GM21717 (cell line): Measurements from ENCODE around the gene LARP6.
"Not testable (repeated sequence)": the region's sequence is repeated elsewhere in the genome, so short reads cannot be mapped to it uniquely, and the experiment has no call there.

Source experiments
- ATAC-seq: cut with Tn5 transposase; IDR thresholded peaks from one replicate; pipeline ENCODE4 v1.9.1; 2021; ENCODE audit warnings: mild to moderate bottlenecking, moderate library complexity; ENCODE audit not compliant: unreplicated experiment

Gene LARP6

DNA sequence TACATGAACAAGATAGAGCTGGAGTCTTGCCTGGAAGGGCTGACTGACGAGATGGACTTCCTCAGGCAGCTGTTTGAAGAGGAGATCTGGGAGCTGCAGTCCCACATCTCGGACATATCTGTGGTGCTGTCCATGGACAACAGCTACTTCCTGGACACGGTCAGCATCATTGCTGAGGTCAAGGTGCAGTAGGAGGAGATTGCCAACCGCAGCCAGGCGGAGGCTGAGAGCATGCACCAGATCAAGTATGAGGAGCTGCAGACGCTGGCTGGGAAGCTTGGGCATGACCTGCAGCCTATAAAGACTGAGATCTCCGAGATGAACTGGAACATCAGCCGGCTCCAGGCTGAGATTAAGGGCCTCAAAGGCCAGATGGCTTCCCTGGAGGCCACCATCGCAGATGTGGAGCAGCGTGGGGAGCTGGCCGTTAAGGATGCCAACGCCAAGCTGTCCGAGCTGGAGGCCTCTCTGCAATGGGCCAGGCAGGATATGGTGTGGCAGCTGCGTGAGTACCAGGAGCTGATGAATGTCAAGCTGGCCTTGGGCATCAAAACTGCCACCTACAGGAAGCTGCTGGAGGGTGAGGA lies 5.5 kb upstream of the LARP6 start:
- no peak for ATAC-seq

DNA sequence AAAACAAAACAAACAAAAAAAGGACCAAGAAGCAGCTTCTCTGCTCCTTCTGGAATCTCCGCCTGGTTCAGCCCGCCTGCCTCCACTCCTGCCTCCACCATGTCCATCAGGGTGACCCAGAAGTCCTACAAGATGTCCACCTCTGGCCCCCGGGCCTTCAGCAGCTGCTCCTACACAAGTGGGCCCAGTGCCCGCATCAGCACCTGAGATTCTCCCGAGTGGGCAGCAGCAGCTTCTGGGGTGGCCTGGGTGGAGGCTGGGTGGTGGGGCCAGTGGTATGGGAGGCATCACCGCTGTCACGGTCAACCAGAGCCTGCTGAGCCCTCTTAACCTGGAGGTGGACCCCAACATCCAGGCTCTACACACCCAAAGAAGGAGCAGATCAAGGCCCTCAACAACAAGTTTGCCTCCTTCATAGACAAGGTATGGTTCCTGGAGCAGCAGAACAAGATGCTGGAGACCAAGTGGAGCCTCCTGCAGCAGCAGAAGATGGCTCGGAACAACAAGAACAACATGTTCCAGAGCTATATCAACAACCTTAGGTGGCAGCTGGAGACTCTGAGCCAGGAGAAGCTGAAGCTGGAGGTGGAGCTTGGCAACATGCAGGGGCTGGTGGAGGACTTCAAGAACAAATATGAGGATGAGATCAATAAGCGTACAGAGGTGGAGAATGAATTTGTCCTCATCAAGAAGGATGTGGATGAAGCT lies 4.8 kb upstream of the LARP6 start:
- ATAC-seq: not testable (repeated sequence)

DNA sequence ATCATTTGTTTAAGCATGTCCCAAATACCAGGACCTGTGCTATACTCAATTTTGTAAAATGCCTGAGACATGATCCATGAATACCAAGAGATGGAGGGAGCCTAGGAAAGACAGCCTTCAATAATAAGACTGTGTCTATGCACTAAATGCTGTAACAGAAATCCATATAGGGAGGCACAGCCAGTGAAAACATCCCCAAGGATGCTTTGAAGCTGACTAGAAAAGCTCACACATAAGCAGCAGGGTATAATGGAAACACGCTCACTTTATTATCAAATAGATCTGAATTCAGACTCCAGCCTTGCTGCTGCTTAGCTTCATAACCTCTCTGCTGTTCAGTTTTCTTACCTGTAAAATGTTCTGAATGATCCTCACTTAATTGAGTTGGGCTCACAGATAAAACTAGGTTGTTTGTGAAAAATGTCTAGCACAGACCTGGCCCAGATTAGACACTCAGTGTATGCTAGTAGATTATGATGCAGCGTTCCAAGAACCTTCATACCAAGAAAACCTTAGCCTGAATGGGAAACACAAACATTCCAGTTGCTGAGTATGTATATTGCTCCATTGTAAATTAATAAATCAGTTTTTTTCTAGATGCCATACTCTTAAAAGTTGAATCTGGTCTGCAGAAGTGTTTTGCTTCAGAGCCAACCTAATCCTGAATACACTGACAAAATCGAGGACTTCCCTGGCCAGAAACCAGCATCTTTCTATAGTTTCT lies 3.8 kb upstream of the LARP6 start:
- no peak for ATAC-seq

DNA sequence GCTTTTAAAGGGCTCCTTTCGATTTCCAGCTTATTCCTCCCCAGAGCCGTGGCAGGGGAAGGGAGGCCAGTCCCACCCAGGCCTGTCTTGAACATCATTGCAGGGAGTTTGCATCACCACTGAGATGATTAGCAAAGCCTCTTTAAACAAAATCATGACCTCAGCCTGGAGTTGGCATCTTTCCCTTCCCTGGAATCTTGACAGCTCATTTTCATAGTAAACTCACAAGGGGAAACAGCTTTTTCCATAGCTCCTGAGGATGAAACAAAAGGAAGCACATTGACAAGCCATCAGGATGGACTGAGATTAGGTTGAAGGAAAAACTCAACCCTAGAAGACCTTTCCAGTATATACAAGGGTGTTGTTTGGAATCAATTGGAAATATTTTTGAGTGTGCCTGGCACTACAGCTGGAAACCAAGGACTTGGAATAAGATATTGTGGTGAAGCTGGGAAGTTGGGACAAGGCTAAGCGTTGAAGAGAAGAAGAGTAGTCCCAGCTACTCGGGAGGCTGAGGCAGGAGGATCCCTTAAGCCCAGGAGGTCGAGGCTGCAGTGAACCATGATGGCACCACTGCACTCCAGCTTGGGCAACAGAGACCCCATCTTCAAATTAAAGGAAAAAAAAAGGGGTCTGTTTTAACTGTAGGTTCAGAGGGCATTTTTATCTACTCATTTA lies 3.1 kb upstream of the LARP6 start:
- no peak for ATAC-seq

DNA sequence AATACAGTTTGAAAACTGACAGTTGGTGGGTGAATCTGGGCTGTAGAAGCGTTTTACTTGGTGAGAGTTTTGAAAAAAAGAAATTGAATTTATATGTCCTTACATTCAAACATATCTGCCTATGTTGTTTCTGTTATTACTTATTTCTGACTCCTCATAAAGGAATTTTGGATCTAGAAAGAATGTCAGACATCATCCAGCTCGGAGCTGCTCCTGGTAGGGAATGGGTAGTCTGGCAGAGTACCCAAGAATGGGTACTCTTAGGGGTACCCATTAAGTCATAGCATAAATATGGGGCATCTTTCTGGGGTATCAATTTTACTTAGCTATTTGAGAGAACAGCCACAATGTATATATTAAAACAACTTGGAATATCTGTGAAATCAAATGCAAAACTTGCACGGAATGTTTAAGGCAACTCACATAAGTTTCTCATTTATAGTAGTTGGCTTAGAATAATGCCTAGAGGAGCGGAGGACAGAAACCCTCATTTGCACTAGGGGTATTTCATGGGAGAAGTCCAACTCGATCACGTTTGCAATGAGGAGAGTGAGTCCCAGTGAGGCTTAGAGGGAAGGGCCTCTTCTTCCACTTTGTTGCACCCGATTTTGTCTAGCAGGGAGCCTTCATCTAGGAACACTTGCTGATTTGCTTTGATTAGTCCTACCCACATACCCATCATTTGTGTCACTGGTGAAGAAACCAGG lies 2.4 kb upstream of the LARP6 start:
- ATAC-seq: no peak

DNA sequence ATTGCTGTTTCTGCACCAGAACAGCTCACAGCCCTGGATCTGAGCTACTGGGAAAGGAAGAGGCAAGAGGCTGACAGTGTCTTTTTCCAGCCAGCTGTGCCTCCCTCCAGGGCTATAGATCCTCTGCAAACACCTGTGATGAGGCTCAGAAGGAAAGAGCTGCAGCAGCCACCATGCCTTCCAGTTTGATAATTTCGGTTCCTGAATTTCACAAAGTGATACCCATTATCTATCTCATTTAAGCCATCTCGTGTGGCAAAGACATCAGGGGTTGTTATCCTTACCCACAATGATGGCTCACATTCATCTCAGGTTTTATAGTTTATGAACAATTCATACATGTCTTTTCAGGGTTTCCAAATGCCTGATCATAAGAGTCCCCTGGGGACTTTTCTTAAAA lies 1.8 kb upstream of the LARP6 start:
- ATAC-seq: no peak

DNA sequence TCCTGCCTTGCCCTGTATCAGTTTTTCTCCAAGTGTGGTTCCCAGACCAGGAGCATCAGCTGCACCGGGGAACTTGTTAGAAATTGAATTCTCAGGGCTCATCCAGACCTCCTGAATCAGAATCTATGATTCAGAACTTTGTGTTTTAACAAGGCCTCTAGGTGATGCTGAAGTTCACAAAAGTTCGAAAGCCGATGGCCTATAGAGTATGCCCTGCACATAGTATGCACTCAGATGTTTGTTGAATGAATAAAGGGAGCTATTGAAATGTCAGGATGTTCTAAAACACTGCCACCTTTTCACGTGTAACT lies 664 bp upstream of the LARP6 start:
- ATAC-seq: no peak

DNA sequence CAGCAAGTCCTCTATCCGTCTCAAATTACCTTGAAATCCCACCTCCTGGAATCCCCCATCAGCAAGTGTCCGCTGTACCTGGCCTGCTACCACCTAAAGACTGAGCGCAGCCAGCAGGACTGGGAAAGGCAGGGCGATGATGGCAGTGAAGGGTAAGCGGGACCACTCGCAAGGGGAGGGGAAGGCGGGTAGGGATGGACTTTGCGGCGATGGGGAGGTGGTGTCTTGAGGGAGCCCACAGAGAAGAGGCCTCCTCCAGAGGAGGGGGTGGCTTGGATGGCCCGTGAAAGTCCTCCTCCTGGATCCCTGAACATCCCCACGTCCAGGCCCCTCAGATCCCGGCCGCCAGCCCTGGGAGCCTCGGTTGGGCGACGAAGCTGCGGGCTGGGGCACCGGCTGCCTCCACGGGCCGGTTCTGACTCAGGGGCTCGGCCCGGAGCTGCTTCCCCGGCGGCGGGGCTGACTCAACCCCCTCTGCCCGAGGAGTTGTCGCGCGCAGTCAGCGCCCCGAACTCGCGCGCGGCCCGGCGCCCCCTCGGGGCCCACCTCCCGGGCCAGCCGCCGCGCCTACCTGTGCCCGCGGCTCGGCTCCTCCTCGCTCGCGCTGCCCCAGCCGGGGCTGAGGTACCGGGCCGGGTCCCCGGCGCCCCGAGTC lies 512 bp downstream of the LARP6 start:
- no peak for ATAC-seq

DNA sequence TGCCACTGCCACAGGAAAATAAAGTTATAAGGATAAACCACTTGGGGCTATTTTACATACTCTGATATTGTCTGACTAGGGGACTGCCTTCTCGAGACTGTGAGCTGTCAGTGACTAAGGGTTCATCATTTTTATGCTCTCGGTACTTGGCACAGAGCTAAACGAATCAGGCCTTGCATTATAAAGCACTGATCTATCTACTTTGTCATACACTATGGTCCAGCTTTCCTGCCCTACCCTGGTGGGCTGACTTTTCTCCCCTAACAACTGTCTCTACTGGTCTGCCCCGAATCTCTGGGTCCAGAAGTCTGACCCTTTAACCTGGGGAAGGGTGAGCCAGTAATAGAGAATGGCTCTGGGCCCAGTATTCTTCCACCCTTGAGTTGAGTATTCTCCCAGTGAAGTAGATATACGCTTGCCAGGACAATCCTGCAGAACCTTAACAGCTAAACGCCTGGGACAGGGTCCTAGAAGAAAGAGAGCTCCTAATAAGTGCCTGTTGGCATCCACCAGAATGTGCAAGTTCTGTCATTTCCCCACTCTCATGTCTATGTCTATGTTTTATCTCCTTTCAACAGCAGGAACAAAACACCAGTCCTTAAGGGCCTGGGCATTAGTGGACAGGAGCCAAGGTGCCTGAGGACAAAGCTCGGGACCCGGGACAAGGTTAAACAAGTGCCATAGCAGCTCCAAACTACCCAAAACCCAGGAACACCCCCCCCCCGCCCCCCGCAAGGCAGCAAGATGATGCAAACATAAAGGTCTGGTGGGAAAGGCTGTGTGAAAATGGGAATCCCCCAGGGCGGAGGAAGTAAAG lies 1.2 kb downstream of the LARP6 start:
- ATAC-seq: no peak

DNA sequence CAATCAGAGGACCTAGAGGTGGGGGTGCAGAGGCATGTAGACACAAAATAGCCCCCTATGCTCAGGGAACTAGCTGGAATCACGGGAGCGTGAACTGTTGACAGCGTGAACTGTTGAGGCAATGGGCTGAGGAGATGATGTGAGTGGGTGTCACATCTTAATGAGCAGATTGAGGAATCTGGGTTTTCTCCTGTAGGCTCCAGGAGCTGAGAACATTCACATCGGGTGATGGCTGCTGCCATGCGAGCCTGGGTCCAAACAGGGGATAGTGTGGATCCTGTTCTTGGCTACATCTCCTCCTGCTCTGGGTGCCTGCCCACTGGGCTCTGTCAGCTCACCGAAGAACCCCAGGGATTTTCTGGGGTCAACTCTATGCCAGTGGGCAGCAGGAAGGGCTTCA lies 2.1 kb downstream of the LARP6 start:
- ATAC-seq: no peak

DNA sequence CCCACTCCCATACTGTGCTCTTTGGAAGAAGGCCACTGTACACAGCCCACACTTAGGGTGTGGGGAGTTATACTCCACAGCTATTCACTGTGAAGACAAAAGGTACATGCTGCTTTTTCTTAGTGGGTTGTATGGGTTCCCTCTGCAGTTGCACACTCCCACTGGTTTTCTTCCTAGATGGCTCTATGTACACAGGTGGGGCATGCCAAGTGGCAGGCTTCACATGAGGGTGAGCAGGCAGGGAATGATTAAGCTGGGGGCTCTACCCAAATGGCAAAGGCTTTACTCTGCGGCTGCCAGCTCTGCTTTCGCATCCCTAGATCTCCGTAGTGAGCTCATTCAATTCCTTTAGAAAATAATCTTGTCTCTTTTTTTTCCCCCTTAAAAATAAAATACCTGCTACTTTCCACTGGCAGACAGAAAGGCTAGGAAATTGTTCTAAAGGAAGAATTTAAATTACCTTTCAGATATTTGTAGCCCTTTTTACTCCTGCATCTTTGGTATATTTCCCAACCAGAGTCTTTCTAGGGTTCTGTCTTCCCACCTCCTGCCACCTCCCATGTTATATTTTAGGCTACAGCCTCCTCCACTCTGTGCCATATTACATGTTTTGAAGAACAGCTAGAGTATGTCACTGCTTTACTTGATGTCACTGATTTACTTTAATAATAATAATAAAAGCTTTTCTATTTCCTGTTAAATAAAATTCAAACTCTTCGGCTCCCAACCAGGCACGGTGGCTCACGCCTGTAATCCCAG lies 8.2 kb downstream of the LARP6 start:
- no peak for ATAC-seq

DNA sequence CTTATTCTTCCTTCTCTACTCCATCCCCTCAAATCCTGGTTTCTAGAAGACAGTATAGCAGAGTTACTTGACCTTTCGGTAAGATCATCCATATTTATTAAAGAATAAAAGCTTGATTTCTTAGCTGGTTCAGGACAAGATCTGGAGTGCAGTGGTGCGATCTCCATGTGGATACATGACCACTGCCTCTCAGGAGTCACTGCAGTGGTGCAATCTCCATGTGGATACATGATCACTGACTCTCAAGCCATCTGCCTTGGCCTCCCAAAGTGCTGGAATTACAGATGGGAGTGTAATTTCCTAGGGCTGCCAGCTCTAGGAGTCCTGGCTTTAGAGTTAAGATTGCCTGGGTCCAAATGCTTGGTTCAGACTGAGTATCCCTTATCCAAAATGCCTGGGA lies 16.5 kb downstream of the LARP6 start:
- ATAC-seq: no peak

DNA sequence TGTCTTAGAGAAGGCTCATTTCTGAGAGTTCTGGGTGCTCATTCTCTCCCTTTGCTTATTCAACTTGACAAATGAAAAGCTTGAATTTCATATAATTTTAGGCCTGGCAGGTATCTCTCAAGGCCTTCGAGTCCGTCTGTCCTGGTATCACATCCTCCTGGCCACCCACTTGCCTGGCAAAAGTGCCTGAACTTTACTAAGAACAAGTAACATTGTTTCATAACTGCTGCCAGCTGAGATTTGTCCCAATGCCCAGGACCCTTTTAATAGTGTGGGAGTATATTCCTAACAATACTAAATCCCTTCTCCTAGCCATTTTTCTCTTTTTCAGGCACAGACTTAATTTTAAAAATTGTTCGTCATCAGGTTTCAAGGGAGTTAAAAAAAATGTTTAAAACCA lies 18.1 kb downstream of the LARP6 start:
- no peak for ATAC-seq

DNA sequence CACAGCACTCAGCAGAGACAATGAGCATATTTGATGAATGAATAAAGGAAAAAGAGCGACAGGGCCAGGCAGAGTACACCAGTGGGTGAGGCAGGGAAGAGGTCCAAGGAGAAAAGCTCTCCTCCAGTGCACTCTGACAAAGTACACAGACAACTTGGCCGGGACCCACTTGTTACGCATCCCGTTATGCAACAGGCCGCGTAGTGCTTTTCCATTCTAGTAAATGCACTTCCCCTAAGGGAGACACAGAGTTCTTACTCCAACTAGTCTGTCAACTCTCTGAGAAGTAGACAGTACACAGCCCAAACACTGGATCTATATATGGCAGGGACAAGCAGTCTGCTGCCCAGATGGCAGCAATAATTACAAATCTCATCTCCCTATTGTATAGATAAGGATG lies 18.5 kb downstream of the LARP6 start:
- ATAC-seq: no peak

DNA sequence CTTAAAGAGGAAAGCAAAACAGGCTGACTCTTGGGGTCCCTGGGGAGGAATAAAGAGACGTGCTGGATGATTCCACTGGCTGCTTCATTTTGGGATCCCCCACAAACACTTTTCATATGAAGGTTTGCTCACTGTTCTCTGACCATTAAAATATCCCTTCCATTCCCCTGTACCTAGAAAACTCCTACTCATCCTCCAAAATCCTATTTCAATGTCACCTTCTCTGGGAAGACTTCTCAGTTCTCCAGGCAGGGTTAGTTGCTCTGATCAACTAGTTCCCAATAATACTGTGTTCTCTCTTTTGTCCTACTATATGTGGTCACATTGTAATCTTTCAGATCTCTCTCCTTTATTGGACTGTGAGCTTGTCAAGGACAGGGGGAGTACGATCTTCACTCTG lies 19.0 kb downstream of the LARP6 start:
- no peak for ATAC-seq

DNA sequence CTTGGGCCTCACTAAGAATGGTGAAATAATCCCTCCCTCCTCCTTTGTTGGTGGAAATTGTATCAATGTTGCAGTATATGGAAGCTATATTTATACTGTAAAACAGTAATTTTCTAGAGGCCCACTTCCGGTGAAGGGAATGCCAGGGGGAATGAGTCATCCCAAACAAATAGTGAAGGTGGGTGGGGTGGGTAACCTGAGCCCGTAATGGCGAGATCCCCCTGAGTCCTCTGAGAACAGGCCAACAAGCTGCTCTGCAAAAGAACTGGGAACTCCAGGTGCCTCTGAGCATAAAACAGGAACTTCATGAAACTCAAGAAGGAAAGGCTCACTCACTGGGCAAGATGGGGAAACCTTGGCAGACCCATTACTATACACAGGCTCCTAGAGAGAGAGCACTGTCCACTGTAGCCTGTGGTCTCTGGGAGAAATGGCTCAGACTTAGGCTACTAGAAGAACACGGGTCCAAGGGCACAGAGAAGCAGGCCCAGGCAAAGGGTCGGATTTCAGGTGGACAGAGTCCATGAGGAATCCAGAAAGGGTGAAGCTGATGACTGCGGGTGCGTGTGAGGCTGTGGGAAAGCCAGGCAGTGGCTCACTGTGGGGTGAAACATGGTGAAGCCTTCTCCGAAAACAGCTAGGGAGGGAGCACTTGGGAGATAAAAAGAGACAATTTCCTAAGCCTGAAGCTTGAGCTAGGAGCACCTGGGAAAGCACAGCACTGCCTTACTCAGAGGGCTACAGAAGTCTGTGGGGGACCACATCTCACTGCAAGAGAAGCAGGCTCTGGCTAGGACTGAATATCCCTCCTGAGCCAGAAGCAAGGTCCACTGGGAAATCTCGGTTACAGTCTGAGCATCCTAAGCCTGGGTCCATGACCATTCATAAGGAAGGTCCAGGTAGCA lies 19.8 kb downstream of the LARP6 start:
- no peak for ATAC-seq

DNA sequence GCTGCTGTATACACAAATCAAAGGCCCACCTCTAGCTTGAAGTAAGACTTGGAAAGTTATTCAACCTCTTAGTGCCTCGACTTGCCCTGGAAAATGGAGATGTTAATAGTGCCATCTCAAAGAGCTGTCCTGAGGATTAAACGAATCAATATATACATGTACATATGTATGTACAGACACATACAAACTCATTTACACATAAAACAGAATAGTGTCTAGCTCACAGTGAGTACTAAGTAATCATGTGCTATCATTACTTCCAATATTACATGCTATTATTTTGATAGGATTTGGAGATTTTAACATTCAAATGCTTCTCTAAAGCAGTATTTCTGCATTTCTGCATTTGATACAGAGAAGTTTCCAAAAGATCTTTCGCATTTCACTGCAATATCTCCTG lies 20.5 kb downstream of the LARP6 start:
- ATAC-seq: no peak

DNA sequence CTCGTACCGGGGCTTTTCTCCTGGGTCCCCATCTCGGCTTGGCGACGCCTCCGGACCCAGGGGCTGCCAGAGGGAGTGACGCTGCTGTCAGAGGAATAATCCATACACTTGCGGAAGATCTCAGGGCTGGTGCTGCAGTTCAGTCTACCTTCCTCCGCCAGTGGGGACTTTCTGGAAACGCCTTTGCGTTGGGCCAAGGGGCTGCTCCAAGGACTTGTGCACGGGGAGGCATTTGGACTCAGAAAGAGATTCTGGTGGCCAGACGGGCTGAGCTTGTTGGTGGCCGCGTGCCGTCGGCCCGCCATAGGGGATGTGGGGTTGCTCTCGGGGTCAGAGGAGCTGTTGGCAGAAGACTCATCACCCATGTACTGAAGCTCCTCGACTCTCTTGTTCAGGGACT lies 21.8 kb downstream of the LARP6 start:
- ATAC-seq: no peak
